ENCODE measurements around the gene POLL.
"Not testable (repeated sequence)": the region's sequence is repeated elsewhere in the genome, so short reads cannot be mapped to it uniquely, and the experiment has no call there.

Gene POLL

DNA sequence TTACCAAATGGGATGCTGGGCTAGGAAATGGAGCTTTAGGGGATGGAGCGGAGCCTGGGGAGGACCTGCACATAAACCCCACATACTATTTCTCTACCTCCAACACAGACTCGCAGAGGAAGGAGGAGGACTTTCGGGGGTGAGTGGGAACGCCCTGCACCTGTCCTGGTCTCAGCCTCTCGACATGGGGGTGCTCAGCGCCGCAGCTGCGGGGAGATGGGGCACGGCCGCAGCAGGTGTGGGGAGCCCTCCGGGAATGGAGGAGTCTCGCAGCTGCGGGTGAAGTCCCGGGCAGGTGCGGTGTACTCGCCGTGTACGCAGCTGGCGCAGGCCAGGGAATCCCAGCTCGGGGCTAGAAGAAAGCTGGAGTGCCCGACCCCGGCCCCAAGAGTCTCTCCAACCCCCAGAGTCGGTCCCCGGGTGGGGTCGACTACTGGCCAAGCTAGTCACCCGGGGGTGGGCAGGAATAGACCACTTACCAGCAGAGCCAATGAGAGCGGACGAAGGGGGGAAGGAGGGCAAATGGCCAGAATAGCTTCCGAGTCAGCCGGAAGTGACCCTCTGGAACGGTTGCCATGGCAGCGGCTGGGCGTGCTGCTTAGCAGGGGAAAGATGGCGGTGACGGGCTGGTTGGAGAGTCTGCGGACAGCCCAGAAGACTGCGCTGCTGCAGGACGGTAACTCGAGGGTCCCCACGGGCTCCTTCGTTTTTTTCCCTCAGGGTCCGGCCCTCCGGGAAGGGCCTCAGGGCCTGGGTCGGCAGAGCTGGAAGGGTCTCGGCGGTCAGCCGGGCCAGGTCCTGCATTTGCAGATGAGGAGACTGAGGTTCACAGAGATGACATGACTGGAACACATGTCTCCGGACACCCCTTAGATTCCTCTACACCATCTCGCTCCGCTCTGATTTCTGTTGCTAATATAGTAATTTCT lies at the start of gene POLL, which contains the start of gene DPCD:
Gene POLL, minus strand, starts transcription at position 533 of the 929 bp plus-strand sequence. CDS start 897 bp downstream, outside the sequence.
Gene DPCD, plus strand, starts transcription at position 597 of the 929 bp plus-strand sequence. Its CDS starts 16 bp downstream, at position 613.
- peak; percentile 94 for DNase-seq

- DNase-seq = not testable (repeated sequence)
Measured at GRCh38 chr10:101633510-101633909, 45.5 kb upstream of the POLL start.

DNA sequence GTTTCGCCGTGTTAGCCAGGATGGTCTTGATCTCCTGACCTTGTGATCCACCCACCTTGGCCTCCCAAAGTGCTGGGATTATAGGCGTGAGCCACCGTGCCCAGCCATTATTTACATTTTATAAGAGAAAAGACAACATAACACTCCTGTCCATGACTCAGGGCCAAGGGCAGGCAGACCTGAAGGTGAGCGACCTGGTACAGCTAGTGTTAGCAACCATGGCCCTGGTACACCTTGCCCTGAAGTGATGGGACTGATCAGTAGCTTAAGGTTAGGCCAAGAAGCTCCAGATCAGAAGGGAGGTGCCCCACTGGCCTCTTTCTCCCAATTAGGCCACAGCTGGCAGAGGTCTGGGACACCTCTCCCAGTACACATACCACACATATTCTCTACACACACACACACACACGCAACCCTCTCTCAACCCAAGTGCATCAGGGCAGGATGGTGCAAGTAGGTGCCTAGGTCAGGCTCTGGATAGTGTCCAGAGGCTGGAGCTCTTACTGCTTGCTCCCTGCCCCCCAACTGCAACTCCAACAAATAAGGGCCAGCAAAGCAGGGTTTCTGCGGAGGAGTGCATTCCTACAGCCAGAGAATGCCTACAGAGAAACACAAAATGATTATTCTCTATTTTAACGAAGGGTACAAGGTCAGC lies 43.9 kb upstream of the POLL start:
- no peak for DNase-seq

- no peak for DNase-seq
Measured at GRCh38 chr10:101630633-101630920, 42.5 kb upstream of the POLL start.

DNA sequence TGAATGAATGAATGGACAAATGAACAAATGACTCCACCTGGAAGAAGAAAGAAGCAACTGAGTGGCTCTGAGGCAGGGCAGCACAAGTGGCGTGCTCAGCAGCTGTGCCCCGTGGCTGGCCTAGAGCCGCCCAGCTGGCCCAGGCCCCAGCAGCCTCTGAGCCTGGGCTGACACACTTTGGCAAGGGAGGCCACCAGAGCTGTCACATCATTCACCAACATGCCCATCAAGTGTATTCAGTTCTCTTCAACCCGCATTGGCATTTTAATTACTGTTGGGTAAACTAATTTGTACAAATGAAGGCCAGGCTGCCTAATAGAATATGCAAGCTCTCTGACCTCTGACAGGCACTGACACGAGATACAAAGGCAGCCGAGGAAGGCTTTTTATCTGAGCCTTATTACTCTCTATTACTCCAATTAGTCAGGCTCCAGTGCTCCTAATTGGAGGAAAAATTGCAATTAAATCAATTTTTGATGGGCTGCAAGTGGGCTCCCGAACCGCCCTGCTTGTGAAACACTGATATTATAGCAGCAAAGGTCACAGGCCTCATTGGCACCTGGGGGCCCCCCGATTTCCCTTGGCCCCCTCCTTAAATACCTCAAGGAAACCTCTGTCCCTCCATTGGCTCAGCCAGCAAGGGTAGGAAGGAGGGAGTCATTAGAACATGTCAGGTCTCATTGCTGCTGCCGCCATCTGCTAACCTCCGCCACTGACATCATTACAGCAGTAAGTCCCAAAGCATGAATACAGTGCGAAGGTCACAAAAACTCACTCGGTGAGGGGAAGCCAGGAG lies 42.0 kb upstream of the POLL start:
- no peak for DNase-seq

GRCh38 chr10:101625821-101626412 lies 37.9 kb upstream of the POLL start:
- no peak for DNase-seq

- no peak for DNase-seq
Measured at GRCh38 chr10:101624526-101625102, 36.6 kb upstream of the POLL start.

DNA sequence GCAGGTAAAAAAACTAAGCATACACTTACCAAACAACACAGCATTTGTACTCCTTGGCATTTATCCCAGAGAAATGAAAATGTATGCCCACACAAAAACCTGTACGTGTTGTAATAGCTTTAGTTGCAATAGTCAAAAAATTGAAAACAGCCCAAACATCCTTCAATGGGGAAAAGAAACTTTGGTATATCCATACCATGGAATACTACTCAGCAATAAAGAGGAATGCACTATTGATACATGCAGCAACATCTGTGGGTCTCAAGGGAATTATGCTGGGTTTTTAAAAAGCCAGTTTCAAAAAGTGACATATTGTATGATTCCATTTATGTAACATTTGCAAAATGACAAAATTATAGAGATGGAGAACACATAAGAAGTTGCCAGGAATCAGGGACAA lies 35.5 kb upstream of the POLL start:
- DNase-seq = no peak

GRCh38 chr10:101619983-101620382 lies 31.9 kb upstream of the POLL start:
- DNase-seq = no peak

GRCh38 chr10:101618871-101619270 lies 30.8 kb upstream of the POLL start:
- no peak for DNase-seq

- no peak for DNase-seq
Measured at GRCh38 chr10:101617824-101618568, 29.9 kb upstream of the POLL start.

GRCh38 chr10:101617102-101617823 lies 29.2 kb upstream of the POLL start:
- DNase-seq = no peak

DNA sequence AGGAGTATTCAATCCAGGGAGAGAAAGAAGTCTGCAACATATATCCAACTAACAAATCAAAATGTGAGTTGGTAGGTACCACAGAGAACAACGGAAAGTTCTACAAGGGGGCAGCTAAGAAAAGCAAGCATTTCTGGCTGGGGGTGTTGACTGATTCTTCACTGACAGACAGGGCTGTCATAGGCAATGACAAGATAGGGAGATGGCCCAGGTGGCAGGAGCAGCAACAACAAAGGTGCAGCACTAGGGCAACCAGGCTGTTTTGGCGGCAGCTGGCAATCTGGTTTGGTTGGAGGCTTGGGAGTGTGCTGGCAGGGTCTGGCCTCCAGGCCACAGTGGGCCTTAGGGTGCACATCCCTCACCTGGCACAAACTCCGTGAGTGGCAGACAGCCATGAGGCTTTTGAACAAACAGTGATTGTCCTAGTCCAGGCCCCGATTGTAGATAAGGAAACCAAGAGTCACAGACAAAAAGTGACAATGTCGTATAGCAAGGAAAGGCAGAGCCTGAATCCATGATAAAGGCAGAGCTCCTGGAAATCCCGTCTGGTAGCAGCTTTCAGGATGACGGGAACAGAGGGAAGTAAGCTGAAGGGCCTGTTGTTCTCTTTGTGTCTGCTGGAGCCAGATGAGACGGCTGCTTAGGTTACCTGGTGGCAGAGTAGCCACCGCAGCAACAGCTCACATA lies 28.5 kb upstream of the POLL start:
- DNase-seq = no peak

GRCh38 chr10:101615525-101616116 lies 27.6 kb upstream of the POLL start:
- DNase-seq = no peak

GRCh38 chr10:101614663-101615524 lies 26.8 kb upstream of the POLL start:
- no peak for DNase-seq

- no peak for DNase-seq
Measured at GRCh38 chr10:101613646-101614045, 25.6 kb upstream of the POLL start.

GRCh38 chr10:101612872-101613271 lies 24.8 kb upstream of the POLL start:
- DNase-seq = no peak

- DNase-seq = no peak
Measured at GRCh38 chr10:101612086-101612485, 24.0 kb upstream of the POLL start.
